Adrenal gland (tissue), 12 donors: Measurements from ENCODE around the gene TP53I3. TPM values are rescaled to one million over a fixed set of nuclear protein-coding genes. Genes with fewer than 3 reads are reported as not detected.
"Not testable (repeated sequence)": the region's sequence is repeated elsewhere in the genome, so short reads cannot be mapped to it uniquely, and the experiment has no call there.

ENCODE experiments used
- DNase-seq, 7 donors: peaks; one replicate each; pipeline ENCODE4 v3.0.0-alpha.2; 2019 to 2020
- H3K27ac ChIP-seq, 5 donors: fragments of 200-600 bp; sonication (generic) in 4 of 5; 1 replicate in 3 of 5; 2 replicates in 2 of 5; pipeline versions ENCODE4 v1.5.1 to v1.8.0; 2016 to 2020; ENCODE audit warnings: mild to moderate bottlenecking in 1 of 5
- H3K27me3 ChIP-seq: fragments of 200-600 bp; 2 replicates; pipeline ENCODE4 v1.8.0; 2021
- H3K36me3 ChIP-seq, 2 donors: fragments of 200-600 bp; replicated peaks in 1 of 2; 1 replicate in 1 of 2; 2 replicates in 1 of 2; pipeline versions ENCODE4 v1.5.1 to v1.8.0; 2018 to 2022
- H3K4me1 ChIP-seq, 2 donors: fragments of 200-600 bp; replicated peaks in 1 of 2; 1 replicate in 1 of 2; 2 replicates in 1 of 2; pipeline versions ENCODE4 v1.5.1 to v1.8.0; 2018 to 2021
- H3K4me3 ChIP-seq, 4 donors: fragments of 200-600 bp; sonication (generic) in 3 of 4; one replicate each; pipeline ENCODE4 v1.5.1; 2016 to 2018
- H3K9me3 ChIP-seq, 3 donors: fragments of 200-600 bp; sonication (generic) in 1 of 3; replicated peaks in 1 of 3; 1 replicate in 2 of 3; 2 replicates in 1 of 3; pipeline versions ENCODE4 v1.5.1 to v1.8.0; 2016 to 2021
- POLR2A ChIP-seq, 2 donors: fragments of 450-650 bp; IDR thresholded peaks; one replicate each; pipeline ENCODE4 v1.6.1; 2017; ENCODE audit warnings: antibody characterized with exemption in 2 of 2, mild to moderate bottlenecking in 2 of 2, moderate library complexity in 1 of 2
- WGBS, 4 donors: extraction: QIAGEN DNeasy Blood & Tissue Kit in 2 of 4; methylation state at CpG; one replicate each; pipeline versions ENCODE4 v1.1.5 to v1.1.7; 2013 to 2017; 5-methylcytosine and 5-hydroxymethylcytosine counted together
- intact Hi-C, 2 donors: fragments of 100-400 bp; cut with DNase I; formaldehyde crosslinking; loops; one replicate each; pipeline versions ENCODE4 v1.14.1 to v1.15.0; 2022 to 2023
- polyA plus RNA-seq, 3 donors: library from polyadenylated mRNA; stranded (reverse); fragments of 200-250 nt in 2 of 3; fragments of 350-450 nt in 1 of 3; fragmentation: Illumina TruSeq in 1 of 3; extraction: RNeasy Lipid Tissue Mini Kit (QIAGEN cat#74804) in 1 of 3; gene quantifications; one replicate each; pipeline ENCODE4 v1.2.3, GENCODE V29; 2013 to 2014
- total RNA-seq, 9 donors: library from RNA; depleted of rRNA in 4 of 9; stranded (reverse); fragments of >200 nt in 4 of 9; fragments of 120-200 nt in 1 of 9; fragmentation: NEBNext Ultra II Directional in 1 of 9; extraction: Animal tissue kit (Norgen Biotek cat#: 25700) in 1 of 9; gene quantifications; one replicate each; pipeline versions ENCODE4 v1.1.0 to v1.2.4, GENCODE V29; 2013 to 2023
- TF ChIP-seq, protein P1 (sequence below), 6 experiments: fragments of 450-650 bp in 4 of 6; fragments of 200-600 bp in 2 of 6; sonication (generic) in 1 of 6; IDR thresholded peaks; 1 replicate in 5 of 6; 2 replicates in 1 of 6; pipeline versions ENCODE4 v1.5.1 to v1.8.0; 2016 to 2021; ENCODE audit warnings: antibody characterized with exemption in 6 of 6, mild to moderate bottlenecking in 2 of 6, moderate library complexity in 1 of 6
- donor health status: healthy with polysubstance abuse.
- donor health status: Bipolar disorder and iron deficiency.
- donor health status: DM: yes; HTN: yes; CAD: no.
- donor health status: DM: no; HTN: no; CAD: no.
- donor health status: DM: no; HTN: no; CAD: no.
- donor health status: DM: yes; HTN: yes; CAD: no.

TP53I3 gene
- total and polyA plus RNA-seq, 12 donors, result 18.4 to 50.0 (median 27.3) TPM

DNA sequence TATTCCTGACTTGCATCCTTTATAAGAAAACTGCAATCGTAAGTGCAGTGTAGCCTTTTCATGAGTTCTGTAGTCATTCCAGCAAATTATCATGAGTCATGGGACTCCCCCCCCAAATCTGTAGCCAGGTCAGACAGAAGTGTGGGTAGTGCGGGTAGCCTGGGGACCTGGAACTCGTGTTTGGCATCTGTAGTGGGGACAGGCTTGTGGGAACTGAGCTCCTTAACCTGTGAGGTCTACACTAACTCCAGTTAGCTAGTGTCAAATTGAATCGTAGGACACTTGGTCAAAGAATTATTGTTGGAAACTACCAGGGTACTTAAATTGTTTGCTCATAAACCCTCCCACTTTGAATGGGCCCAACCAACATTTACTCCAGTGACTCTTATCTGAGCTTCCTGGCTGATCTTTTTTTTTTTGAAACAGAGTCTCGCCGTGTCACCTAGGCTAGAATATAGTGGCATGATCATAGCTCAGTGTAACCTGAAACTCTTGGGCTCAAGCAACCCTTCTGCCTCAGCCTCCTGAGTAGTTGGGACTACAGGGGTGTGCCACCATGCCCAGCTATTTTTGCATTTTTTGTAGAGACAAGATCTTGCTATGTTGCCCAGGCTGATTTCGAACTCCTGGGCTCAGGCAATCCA, 26.1 kb upstream of the TP53I3 start:
- WGBS, 4 donors, result 86 to 98% (median 91%) methylated on average over 5 to 7 of the region's 7 CpGs
- DNase-seq, result no peak
- Histone ChIP-seq H3K4me1 (no peaks in the 10 kb centered on the region), H3K4me3 (no peak overlapping the region), H3K36me3 (no peaks in the 10 kb centered on the region), H3K27ac (no peak overlapping the region), H3K27me3 (no peaks in the 10 kb centered on the region), H3K9me3 (no peaks in the 10 kb centered on the region)
- intact Hi-C loops, result no loop called here
- no peak for TF ChIP-seq POLR2A (IDR thresholded peaks at IDR 0.05)

DNA sequence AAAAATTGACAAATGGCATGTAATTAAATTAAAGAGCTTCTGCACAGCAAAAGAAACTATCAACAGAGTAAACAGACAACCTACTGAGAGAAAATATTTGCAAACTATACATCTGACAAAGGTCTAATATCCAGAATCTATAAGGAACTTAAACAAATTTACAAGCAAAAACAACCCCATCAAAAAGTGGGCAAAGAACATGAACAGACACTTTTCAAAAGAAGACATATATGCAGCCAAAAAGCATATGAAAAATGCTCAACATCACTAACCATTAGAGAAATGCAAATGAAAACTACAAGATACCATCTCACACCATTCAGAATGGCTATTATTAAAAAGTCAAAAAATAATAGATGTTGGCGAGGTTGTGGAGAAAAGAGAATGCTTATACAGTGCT, 24.8 kb upstream of the TP53I3 start:
- H3K27ac ChIP-seq, intact Hi-C loops, H3K9me3 ChIP-seq, H3K27me3 ChIP-seq, H3K36me3 ChIP-seq, H3K4me3 ChIP-seq, DNase-seq, H3K4me1 ChIP-seq: not testable (repeated sequence)
- 100% methylated on average over 1 of the region's 1 CpG for WGBS, 4 donors

DNA sequence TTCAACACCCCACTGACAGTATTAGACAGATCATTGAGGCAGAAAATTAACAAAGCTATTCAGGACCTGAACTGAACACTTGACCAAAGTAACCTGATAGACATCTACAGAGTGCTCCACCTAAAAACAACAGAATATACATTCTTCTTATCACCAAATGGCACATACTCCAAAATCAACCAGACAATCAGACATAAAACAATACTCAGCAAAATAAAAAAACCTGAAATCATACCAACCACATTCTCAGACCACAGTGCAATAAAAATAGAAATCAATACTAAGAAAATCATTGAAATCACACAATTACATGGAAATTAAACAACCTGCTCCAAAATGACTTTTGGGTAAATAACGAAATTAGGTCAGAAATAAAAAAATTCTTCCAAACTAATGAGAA, 22.7 kb upstream of the TP53I3 start:
- TF ChIP-seq POLR2A (IDR thresholded peaks at IDR 0.05), result no peak
- TF ChIP-seq, protein P1, sequence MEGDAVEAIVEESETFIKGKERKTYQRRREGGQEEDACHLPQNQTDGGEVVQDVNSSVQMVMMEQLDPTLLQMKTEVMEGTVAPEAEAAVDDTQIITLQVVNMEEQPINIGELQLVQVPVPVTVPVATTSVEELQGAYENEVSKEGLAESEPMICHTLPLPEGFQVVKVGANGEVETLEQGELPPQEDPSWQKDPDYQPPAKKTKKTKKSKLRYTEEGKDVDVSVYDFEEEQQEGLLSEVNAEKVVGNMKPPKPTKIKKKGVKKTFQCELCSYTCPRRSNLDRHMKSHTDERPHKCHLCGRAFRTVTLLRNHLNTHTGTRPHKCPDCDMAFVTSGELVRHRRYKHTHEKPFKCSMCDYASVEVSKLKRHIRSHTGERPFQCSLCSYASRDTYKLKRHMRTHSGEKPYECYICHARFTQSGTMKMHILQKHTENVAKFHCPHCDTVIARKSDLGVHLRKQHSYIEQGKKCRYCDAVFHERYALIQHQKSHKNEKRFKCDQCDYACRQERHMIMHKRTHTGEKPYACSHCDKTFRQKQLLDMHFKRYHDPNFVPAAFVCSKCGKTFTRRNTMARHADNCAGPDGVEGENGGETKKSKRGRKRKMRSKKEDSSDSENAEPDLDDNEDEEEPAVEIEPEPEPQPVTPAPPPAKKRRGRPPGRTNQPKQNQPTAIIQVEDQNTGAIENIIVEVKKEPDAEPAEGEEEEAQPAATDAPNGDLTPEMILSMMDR (IDR thresholded peaks at IDR 0.05), result no peak
- intact Hi-C loops, result no loop called here
- Histone ChIP-seq H3K9me3 (no peaks in the 10 kb centered on the region), H3K4me3 (no peak overlapping the region), H3K27ac (no peak overlapping the region), H3K36me3 (no peaks in the 10 kb centered on the region), H3K27me3 (no peaks in the 10 kb centered on the region), H3K4me1 (no peaks in the 10 kb centered on the region)
- 42 to 92% (median 89%) methylated on average over 1 of the region's 1 CpG for WGBS, 4 donors
- DNase-seq, result no peak

DNA sequence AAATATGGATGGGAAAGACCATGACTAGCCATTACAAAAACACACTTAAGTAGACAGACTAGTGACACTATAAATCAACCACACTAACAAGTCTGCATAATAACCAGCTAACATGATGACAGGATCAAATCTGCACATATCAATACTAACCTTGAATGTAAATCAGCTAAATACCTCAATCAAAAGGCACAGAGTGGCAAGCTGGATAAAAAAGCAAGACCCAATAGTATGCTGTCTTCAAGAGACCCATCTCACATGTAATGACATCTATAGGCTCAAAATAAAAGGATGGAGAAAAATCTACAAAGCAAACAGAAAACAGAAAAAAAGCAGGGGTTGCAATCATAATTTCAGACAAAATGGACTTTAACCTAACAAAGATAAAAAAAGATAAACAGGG, 22.2 kb upstream of the TP53I3 start:
- H3K27me3 ChIP-seq, result no peaks in the 10 kb centered on the region
- no peaks in the 10 kb centered on the region for H3K9me3 ChIP-seq
- H3K4me3 ChIP-seq, result no peak overlapping the region
- no peaks in the 10 kb centered on the region for H3K4me1 ChIP-seq
- DNase-seq, result no peak
- intact Hi-C loops, result no loop called here
- H3K36me3 ChIP-seq, result no peaks in the 10 kb centered on the region
- TF ChIP-seq, protein P1 (IDR thresholded peaks at IDR 0.05), result no peak
- TF ChIP-seq POLR2A (IDR thresholded peaks at IDR 0.05), result no peak
- H3K27ac ChIP-seq, result no peak overlapping the region

DNA sequence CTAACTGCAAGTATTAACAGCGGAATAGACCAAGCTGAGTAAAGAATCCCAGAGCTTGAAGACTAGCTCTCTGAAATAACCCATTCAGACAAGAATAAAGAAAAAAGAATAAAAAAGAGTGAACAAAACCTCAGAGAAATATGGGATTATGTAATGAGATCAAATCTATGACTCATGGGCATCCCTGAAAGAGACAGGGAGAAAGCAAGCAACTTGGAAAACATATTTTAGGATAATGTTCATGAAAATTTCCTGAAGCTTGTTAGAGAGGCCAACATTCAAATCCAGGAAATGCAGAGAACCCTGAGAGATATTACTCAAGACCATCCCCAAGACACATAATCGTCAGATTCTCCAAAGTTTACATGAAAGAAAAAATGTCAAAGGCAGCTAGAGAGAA, 21.2 kb upstream of the TP53I3 start:
- intact Hi-C loops, result no loop called here
- H3K27ac ChIP-seq, result no peak overlapping the region
- no peaks in the 10 kb centered on the region for H3K9me3 ChIP-seq
- H3K27me3 ChIP-seq, result no peaks in the 10 kb centered on the region
- no peaks in the 10 kb centered on the region for H3K36me3 ChIP-seq
- H3K4me3 ChIP-seq, result no peak overlapping the region
- WGBS, 4 donors, result 23 to 50% (median 48%) methylated on average over 2 of the region's 2 CpGs
- TF ChIP-seq POLR2A (IDR thresholded peaks at IDR 0.05), result no peak
- TF ChIP-seq, protein P1 (IDR thresholded peaks at IDR 0.05), result no peak
- no peaks in the 10 kb centered on the region for H3K4me1 ChIP-seq
- DNase-seq, result no peak
